Chondrocyte (in vitro differentiated cells): ENCODE measurements around the gene SMDT1. TPM values are rescaled to one million over a fixed set of nuclear protein-coding genes. Genes with fewer than 3 reads are reported as not detected.

ENCODE experiments used
- DNase-seq: peaks from one replicate; pipeline ENCODE4 v3.0.0; 2021; ENCODE audit warnings: mixed read lengths, low spot score
- H3K27ac Mint-ChIP-seq: one replicate; pipeline ENCODE4 v1.8.0; 2021; ENCODE audit warnings: mild to moderate bottlenecking, moderate library complexity, mixed read lengths; ENCODE audit not compliant: unreplicated experiment
- H3K27me3 Mint-ChIP-seq: 2 replicates; pipeline ENCODE4 v1.8.0; 2021; ENCODE audit warnings: low read depth, mixed read lengths
- H3K36me3 Mint-ChIP-seq: 2 replicates; pipeline ENCODE4 v1.8.0; 2021; ENCODE audit warnings: low read depth, mixed read lengths
- H3K4me1 Mint-ChIP-seq: 2 replicates; pipeline ENCODE4 v1.8.0; 2021; ENCODE audit warnings: low read depth, mild to moderate bottlenecking, mixed read lengths
- H3K4me3 Mint-ChIP-seq: one replicate; pipeline ENCODE4 v1.8.0; 2021; ENCODE audit warnings: mild to moderate bottlenecking, moderate library complexity, mixed read lengths; ENCODE audit not compliant: unreplicated experiment
- H3K9me3 Mint-ChIP-seq: 2 replicates; pipeline ENCODE4 v1.8.0; 2021; ENCODE audit warnings: low read depth, mixed read lengths
- CTCF ChIP-seq: fragments of 200-600 bp; sonication (generic); IDR thresholded peaks from 2 replicates; pipeline ENCODE4 v1.5.0; 2021; ENCODE audit warnings: antibody characterized with exemption, mild to moderate bottlenecking, moderate library complexity
- long read RNA-seq: library from polyadenylated mRNA; stranded (forward); transcript quantifications from one replicate; pipeline ENCODE4 v2.0.0, GENCODE V29; 2021
- total RNA-seq: library from RNA; stranded (reverse); gene quantifications from 3 replicates; pipeline ENCODE4 v1.2.1, GENCODE V29; 2021

SMDT1 gene, protein sequence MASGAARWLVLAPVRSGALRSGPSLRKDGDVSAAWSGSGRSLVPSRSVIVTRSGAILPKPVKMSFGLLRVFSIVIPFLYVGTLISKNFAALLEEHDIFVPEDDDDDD
- 54.1 to 56.1 TPM (median 55.0 TPM) in 3 replicates for total RNA-seq
- long read RNA-seq, transcript SMDT1-201 (3 exons, 1,567 nt): major isoform, 39 of 43 reads
- long read RNA-seq, partial matches to known transcripts: 0 of 43 reads
- long read RNA-seq, other reads (novel, unspliced or antisense): 4 of 43 reads

GRCh38 chr22:42079319-42080251 is at the start of gene SMDT1:
TSS of gene SMDT1 (plus strand) at chr22:42079700. CDS start at chr22:42079769, 69 bp downstream.
- TF ChIP-seq CTCF: no peak
- Mint-ChIP-seq H3K27me3 (no peaks in the 10 kb centered on the region), H3K4me1 (peaks cover 23% of the 10 kb centered on the region), H3K4me3 (peak within 1 kb of the TSS; percentile 86), H3K36me3 (peaks cover 10% of the 10 kb centered on the region), H3K27ac (peak within 1 kb of the TSS; percentile 97), H3K9me3 (no peaks in the 10 kb centered on the region)
- DNase-seq: peak; percentile 100

DNA sequence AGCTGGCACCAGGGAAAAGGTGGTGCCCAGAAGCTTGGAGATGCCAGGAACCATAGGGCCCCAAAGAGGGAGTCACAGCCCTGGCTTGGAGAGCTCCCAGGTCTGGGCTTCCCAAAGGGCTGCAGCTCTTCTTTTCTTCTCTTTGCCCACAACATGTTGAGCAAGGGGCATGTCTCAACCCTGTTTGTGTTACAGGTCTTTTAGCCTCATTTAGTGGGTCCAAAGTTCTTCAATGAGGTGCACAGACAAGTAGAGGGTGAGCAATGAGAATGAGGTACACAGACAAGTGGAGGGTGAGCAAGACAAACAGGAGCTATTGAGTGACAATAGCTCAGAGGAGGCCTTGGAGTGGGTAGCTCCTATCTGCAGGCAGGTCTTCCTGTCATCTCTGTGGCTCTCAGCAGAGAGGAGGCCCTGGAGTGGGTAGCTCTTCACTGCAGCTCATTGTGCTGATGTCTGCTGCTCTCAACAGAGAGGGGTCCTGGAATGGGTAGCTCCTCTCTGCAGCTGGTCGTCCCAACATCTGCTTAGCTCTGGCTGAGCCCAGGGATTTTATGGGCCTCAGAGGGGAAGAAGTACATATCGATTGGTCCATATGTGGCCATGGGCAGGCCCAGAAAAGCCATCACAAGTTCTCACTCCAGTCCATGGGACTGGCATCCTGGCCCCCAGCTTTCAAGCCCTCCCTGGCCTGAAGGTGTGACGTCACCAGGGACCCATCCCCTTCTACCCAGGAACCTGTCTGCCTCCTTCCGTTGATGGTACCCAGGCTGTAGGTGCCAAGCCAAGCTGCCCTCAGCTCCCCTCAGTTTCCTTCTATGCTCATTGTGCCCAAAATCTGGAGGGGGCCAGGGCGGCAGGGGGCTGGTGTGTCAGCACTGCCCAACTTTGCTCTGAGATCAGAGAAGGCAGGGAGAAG is 46.0 kb upstream of the SMDT1 start:
- Mint-ChIP-seq H3K27ac (no peak overlapping the region), H3K9me3 (no peaks in the 10 kb centered on the region), H3K4me1 (peaks cover 16% of the 10 kb centered on the region), H3K4me3 (no peak overlapping the region), H3K27me3 (peaks cover 15% of the 10 kb centered on the region), H3K36me3 (no peaks in the 10 kb centered on the region)
- no peak for DNase-seq
- no peak for TF ChIP-seq CTCF

DNA sequence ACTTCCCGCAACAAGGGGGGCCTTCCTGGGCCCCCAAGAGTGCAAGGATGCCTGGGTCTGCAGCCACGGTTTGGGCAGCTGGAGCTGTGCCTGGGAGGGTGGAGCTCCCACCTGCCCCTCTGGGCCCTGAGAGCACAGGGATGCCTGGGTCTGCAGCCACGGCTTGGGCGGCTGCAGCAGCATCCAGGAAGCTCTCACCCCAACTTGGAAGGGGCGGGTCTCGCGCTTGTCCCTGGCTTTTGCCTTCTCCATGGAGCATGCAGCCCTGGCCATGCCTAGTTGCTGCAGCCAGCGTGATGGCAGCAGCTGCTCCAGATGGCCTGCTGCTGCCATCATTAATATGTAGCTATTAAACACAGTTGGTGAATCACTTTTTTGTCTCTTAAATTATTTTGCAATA is 44.2 kb upstream of the SMDT1 start:
- no peak for DNase-seq
- H3K27me3 Mint-ChIP-seq: peaks cover 15% of the 10 kb centered on the region
- H3K4me3 Mint-ChIP-seq: no peak overlapping the region
- H3K9me3 Mint-ChIP-seq: no peaks in the 10 kb centered on the region
- H3K36me3 Mint-ChIP-seq: no peaks in the 10 kb centered on the region
- H3K4me1 Mint-ChIP-seq: peaks cover 15% of the 10 kb centered on the region
- no peak overlapping the region for H3K27ac Mint-ChIP-seq
- TF ChIP-seq CTCF: no peak

- H3K27me3 Mint-ChIP-seq: peaks cover 15% of the 10 kb centered on the region
- no peak overlapping the region for H3K27ac Mint-ChIP-seq
- H3K4me1 Mint-ChIP-seq: no peaks in the 10 kb centered on the region
- no peak for TF ChIP-seq CTCF
- peaks cover 9% of the 10 kb centered on the region for H3K36me3 Mint-ChIP-seq
- no peak overlapping the region for H3K4me3 Mint-ChIP-seq
- DNase-seq: no peak
- H3K9me3 Mint-ChIP-seq: peaks cover 18% of the 10 kb centered on the region
Measured at GRCh38 chr22:42039271-42039670, 40.2 kb upstream of the SMDT1 start.
